ENCODE measurements around the gene BLZF1.
A peak's percentile ranks its signal among the peaks of the same experiment; 100 is the strongest.
"Not testable (repeated sequence)": the region's sequence is repeated elsewhere in the genome, so short reads cannot be mapped to it uniquely, and the experiment has no call there.

The BLZF1 gene

DNA sequence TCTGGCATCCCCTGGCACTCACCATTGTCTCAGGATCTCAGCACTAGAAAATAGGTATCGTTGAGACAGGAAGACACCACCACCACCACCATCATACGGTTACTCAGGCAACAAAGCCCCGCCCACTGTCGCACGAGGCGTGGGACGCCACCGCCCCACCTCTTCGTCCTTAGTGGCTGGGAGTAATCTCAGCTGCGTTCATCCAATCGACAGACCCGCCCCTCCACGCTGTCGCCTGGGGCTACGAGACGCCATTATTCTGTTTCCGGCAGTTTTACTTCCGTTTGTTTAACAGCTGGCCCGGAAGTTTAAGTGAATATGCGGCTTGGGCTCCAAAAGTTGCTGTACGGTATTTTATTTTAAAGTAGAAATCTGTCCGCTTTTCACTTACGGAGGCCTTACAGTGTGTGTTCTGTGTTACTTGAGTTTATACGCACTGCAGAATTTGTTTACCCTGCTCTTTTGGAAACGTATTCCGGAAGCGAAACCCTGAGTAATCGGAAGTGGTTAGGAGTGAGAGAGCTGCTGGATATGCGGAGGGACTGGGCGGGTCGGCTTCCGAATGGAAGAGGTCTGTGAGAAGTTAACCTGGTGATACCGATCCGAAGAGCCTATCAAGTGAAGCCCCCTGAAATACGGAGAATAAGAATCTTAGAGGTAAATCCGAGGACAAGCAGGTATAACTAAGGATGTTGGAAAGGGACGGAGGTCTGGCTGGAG, at the start of gene BLZF1, which contains the start of gene NME7:
BLZF1 (plus strand) TSS at position 510 of the 720 bp plus-strand sequence. CDS start 1,328 bp downstream, outside the sequence.
NME7 (minus strand) TSS at position 112 of the 720 bp plus-strand sequence; CDS start at position 25, 87 bp downstream.
- DNase-seq (ENCODE audit: low spot score), result peak; percentile 97

DNA sequence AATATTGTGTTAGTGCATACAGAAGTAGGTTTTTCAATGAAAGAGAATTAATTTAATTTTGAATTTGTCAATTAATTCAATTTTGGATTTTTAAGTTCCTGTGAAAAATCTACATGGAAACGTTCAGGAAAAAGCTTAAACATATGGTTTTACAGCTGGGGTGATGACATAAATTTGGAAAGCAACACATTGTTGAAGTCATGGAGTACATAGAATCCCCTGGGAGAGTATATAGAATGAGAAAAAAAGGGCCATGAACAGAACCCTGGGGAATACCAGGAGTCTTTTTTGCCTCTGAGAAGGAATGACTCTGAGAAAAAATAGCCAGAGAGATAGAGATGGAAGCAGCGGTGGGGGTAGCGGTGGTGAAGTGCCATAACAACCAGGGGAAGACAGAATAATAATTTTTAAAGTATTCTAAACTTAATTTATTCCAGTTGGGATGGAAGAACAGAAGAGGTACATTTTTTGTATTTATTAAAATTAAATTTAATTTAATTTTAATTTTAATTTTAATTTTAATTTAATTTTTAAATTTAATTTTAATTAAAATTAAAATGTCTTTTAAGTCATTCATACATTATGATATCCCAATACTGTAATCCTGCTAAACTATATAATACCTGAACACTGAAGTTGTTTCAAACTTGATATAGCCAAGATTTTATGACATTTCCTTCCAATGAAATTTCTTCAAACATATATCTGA, 49.3 kb upstream of the BLZF1 start:
- DNase-seq (ENCODE audit: low spot score), result no peak

DNA sequence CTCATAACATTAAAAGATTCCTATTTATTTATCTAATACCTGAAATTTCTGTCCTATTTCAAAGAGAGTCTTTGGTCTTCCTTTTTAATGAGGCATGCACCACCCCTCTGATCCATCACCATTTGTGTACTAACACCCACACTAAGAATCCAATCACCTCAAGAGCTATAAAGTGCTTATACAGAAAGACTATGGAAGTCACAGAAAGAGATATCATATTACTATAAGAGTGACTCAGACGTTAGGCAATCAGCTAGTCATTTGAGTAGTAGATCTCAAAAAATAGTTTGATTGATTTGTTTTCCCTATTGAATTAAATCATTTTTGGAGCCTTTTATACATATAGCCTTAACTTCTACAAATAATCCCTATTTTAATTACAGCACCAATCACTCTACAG, 46.5 kb upstream of the BLZF1 start:
- DNase-seq (ENCODE audit: low spot score), result no peak

GRCh38 chr1:169322138-169322537, 45.9 kb upstream of the BLZF1 start:
- no peak for DNase-seq (ENCODE audit: low spot score)

- DNase-seq (ENCODE audit: low spot score), result no peak
These were observed 42.9 kb upstream of the BLZF1 start for GRCh38 chr1:169325117-169325516.

DNA sequence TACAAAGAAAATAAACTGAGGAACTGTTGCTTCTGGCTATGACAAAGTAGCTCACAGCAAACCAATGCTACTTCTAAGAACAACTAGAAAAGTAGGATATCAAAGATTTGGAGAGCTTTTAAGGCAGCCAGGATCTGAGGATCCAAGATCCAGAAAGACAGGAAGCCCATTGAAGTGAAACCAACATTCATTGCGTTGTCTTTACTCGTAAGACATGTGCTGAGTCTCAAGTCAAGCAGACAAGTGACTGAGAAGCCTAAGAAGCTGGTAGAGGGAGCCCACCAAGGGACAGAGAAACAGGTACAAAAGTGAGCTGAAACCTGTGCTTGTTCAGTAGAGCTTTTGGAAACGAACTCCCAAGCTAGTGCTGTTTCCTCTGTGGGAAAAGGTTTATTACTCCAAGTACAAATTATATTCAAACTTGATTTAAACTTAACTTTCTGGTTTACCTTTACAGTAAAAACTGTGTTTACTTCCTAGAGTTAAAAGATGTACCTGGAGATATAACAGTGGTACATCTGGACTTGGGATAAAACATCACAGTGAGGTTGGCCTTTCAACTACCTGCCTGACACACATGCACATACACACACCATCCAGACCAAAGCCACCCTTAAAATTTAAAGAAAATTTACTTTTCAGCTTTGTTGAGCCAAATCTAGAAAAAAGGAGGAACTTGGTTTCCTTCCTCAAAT, 41.6 kb upstream of the BLZF1 start:
- DNase-seq (ENCODE audit: low spot score), result no peak

DNA sequence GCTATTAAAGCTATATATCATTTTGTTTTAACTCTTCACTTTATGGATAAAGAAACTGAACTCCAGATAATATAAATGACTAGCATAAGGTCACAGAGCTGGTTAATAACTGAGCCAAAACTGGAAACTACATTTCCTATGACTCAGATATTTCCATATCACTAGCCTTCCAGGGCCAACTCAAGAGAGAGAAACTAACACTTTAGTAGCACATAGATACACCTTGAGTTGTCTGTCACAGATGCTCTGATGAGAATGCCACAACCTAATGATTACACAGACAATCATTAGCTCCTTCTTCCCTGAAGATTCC, 41.1 kb upstream of the BLZF1 start:
- DNase-seq (ENCODE audit: low spot score), result peak; percentile 53

DNA sequence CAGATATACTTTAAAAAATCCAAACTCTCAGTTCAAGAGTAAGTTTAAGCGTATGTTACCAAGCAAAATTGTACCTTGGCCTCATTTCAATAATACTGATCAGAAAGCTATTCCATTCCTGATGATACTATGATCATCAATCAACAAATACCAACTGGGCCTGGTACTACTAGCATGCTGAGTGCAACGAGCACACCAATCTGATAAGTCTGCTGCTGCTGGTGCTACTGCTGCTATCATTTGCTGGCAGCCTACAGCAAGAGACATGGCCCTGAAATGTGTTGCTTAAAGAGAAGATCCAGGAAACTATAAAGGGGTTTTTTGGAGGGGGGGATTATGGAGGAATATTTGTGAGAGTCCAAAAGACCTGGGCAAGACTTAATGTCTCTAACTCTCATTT, 40.1 kb upstream of the BLZF1 start:
- no peak for DNase-seq (ENCODE audit: low spot score)

DNA sequence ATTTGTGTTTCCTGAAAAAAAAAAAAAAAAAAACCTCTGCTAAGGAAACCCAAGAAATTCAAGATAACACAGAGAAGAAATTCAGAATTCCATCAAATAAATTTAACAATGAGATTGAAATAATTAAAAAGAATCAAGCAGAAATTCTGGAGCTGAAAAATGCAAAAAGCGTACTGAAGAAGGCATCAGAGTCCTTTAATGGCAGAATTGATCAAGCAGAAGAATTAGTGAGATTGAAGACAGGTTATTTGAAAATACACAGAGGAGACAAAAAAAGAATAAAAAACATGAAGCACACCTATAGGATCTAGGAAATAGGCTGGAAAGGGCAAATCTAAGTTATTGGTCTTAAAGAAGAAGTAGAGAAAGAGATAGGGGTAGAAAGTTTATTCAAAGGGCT, 38.6 kb upstream of the BLZF1 start:
- DNase-seq (ENCODE audit: low spot score), result no peak

DNA sequence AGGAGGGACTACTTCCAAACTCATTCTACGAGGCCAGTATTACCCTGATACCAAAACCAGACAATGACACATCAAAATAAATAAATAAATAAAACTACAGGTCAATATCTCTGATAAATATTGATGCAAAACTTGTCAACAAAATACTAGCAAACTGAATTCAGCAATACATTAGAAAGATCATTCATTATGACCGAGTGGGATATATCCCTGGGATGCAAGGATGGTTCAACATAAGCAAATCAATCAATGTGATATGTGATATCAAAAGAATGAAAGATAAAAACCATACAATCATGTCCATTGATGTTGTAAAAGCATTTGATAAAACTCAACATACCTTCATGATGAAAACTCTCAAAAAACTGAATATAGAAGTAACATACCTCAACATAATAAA, 37.1 kb upstream of the BLZF1 start:
- no peak for DNase-seq (ENCODE audit: low spot score)

GRCh38 chr1:169334727-169335126, 33.3 kb upstream of the BLZF1 start:
- not testable (repeated sequence) for DNase-seq (ENCODE audit: low spot score)

GRCh38 chr1:169336947-169337715, 30.9 kb upstream of the BLZF1 start:
- DNase-seq (ENCODE audit: low spot score), result not testable (repeated sequence)

- DNase-seq (ENCODE audit: low spot score), result no peak
These were observed 29.4 kb upstream of the BLZF1 start for GRCh38 chr1:169338617-169339016.

DNA sequence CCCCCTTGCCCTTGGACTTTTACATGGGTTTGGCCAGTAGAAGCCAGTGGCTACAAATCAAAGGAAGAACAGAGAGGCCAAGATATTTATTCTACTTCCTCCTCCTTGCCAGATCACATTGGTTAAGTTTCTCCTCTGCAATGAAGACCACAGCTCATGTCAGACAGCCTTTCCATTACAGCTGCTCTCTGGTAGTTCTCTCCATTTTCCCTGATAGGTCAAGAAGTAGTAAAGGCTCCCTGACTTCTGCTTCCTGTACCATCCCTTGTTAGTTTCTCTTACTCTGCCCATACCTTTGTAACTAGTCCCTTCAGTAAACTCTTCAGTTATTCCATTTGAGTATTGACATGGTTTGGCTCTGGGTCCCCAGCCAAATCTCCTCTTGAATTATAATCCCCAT, 28.2 kb upstream of the BLZF1 start:
- DNase-seq (ENCODE audit: low spot score), result no peak

DNA sequence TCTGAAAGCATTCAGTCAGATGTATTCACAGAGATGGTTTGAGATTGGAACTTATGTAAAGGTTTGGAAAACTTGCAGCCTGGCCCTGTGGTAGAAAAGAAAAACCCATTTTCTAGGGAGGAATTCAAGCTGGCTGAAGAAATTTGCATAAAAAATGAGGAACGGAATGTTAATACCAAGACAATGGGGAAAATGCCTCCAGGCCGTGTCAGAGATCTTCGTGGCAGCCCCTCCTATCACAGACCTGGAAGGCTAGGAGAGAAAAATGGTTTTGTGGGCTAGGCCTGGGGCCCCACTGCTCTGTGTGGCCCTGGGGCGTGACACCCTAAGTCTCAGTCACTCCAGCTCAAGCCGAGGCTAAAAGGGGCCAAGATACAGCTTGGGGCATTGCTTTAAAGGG, 27.1 kb upstream of the BLZF1 start:
- DNase-seq (ENCODE audit: low spot score), result no peak

- not testable (repeated sequence) for DNase-seq (ENCODE audit: low spot score)
These were observed 25.9 kb upstream of the BLZF1 start for GRCh38 chr1:169342096-169342495.

DNA sequence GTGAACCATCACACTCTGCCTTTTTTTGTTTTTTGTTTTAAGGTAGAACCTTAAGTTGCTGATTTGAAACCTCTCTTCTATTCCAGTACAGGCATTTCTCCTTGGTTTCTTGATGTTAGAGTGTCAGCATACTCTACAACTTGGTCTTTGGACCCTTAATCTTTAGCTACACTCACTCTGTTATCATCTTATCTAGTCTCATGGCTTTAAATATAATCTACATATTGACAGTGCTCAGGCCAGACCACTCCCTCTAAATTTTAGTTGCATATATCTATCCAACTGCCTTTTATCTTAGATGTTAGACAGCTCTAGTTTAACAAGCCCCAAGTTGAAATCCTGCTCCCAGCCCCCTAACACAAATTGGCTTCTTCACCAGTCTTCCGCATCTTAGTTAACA, 22.5 kb upstream of the BLZF1 start:
- DNase-seq (ENCODE audit: low spot score), result no peak

- DNase-seq (ENCODE audit: low spot score), result no peak
These were observed 21.9 kb upstream of the BLZF1 start for GRCh38 chr1:169346036-169346589.

GRCh38 chr1:169347688-169348382, 20.2 kb upstream of the BLZF1 start:
- no peak for DNase-seq (ENCODE audit: low spot score)

GRCh38 chr1:169348383-169349036, 19.5 kb upstream of the BLZF1 start:
- peak; percentile 56 for DNase-seq (ENCODE audit: low spot score)

GRCh38 chr1:169360415-169360814, 7.6 kb upstream of the BLZF1 start:
- DNase-seq (ENCODE audit: low spot score), result no peak
